Neural crest cell (in vitro differentiated cells): ENCODE data around the gene ZNF669. TPM values are rescaled to one million over a fixed set of nuclear protein-coding genes. Genes with fewer than 3 reads are reported as not detected.

ENCODE experiments used
- DNase-seq: peaks from one replicate; pipeline ENCODE4 v3.0.0; 2021; ENCODE audit warnings: low read depth, mixed read lengths, low spot score
- H3K27ac Mint-ChIP-seq: one replicate; pipeline ENCODE4 v1.8.0; 2021; ENCODE audit warnings: mild to moderate bottlenecking, mixed read lengths; ENCODE audit not compliant: unreplicated experiment
- H3K27me3 Mint-ChIP-seq: 2 replicates; pipeline ENCODE4 v1.8.0; 2021; ENCODE audit warnings: low read depth, mild to moderate bottlenecking, mixed read lengths
- H3K36me3 Mint-ChIP-seq: 2 replicates; pipeline ENCODE4 v1.8.0; 2021; ENCODE audit warnings: low read depth, mild to moderate bottlenecking, mixed read lengths
- H3K4me1 Mint-ChIP-seq: 2 replicates; pipeline ENCODE4 v1.8.0; 2021; ENCODE audit warnings: mixed read lengths
- H3K4me3 Mint-ChIP-seq: one replicate; pipeline ENCODE4 v1.8.0; 2021; ENCODE audit warnings: mild to moderate bottlenecking, mixed read lengths
- H3K9me3 Mint-ChIP-seq: 2 replicates; pipeline ENCODE4 v1.8.0; 2021; ENCODE audit warnings: mixed read lengths
- CTCF ChIP-seq: fragments of 200-600 bp; sonication (generic); conservative IDR thresholded peaks from 2 replicates; pipeline ENCODE4 v1.5.0; 2021; ENCODE audit warnings: antibody characterized with exemption, mild to moderate bottlenecking
- total RNA-seq: library from RNA; stranded (reverse); gene quantifications from 2 replicates; pipeline ENCODE4 v1.2.1, GENCODE V29; 2021

The ZNF669 gene
- total RNA-seq, 1 donor from 2014 or later: 19.8 TPM

- Mint-ChIP-seq H3K27me3 (no peaks in the 10 kb centered on the region), H3K4me3 (no peak overlapping the region)
Measured at GRCh38 chr1:247088967-247089366, 15.2 kb downstream of the ZNF669 start.

GRCh38 chr1:247087256-247087655 lies 16.9 kb downstream of the ZNF669 start:
- H3K9me3 Mint-ChIP-seq: peaks cover 6% of the 10 kb centered on the region
- peaks cover 3% of the 10 kb centered on the region for H3K36me3 Mint-ChIP-seq
- no peak overlapping the region for H3K27ac Mint-ChIP-seq
- TF ChIP-seq CTCF: no peak
- no peak overlapping the region for H3K4me3 Mint-ChIP-seq
- no peak for DNase-seq
- no peaks in the 10 kb centered on the region for H3K4me1 Mint-ChIP-seq
- H3K27me3 Mint-ChIP-seq: no peaks in the 10 kb centered on the region

More at GRCh38 chr1:247088967-247089366, 15.2 kb downstream of the ZNF669 start:
- Mint-ChIP-seq H3K4me1 (no peaks in the 10 kb centered on the region), H3K27ac (no peak overlapping the region), H3K9me3 (peaks cover 4% of the 10 kb centered on the region), H3K36me3 (no peaks in the 10 kb centered on the region)
- no peak for TF ChIP-seq CTCF
- no peak for DNase-seq

- H3K27ac Mint-ChIP-seq: no peak overlapping the region
- no peaks in the 10 kb centered on the region for H3K27me3 Mint-ChIP-seq
- H3K4me3 Mint-ChIP-seq: no peak overlapping the region
- DNase-seq: no peak
- H3K36me3 Mint-ChIP-seq: peaks cover 3% of the 10 kb centered on the region
- TF ChIP-seq CTCF: no peak
- H3K4me1 Mint-ChIP-seq: no peaks in the 10 kb centered on the region
- H3K9me3 Mint-ChIP-seq: peaks cover 8% of the 10 kb centered on the region
Measured at GRCh38 chr1:247085310-247085709, 18.8 kb downstream of the ZNF669 start.

GRCh38 chr1:247084771-247085170 lies 19.4 kb downstream of the ZNF669 start:
- H3K4me1 Mint-ChIP-seq: no peaks in the 10 kb centered on the region

GRCh38 chr1:247079141-247079874 lies 24.8 kb downstream of the ZNF669 start:
- DNase-seq: no peak
- TF ChIP-seq CTCF: no peak
- H3K27me3 Mint-ChIP-seq: no peaks in the 10 kb centered on the region
- H3K4me1 Mint-ChIP-seq: peaks cover 33% of the 10 kb centered on the region
- H3K36me3 Mint-ChIP-seq: peaks cover 42% of the 10 kb centered on the region
- H3K27ac Mint-ChIP-seq: no peak overlapping the region
- peak overlapping the region; percentile 98 for H3K4me3 Mint-ChIP-seq
- H3K9me3 Mint-ChIP-seq: peaks cover 9% of the 10 kb centered on the region

More at GRCh38 chr1:247084771-247085170, 19.4 kb downstream of the ZNF669 start:
- no peak for TF ChIP-seq CTCF
- peaks cover 8% of the 10 kb centered on the region for H3K9me3 Mint-ChIP-seq
- DNase-seq: no peak
- no peak overlapping the region for H3K4me3 Mint-ChIP-seq
- peaks cover 3% of the 10 kb centered on the region for H3K36me3 Mint-ChIP-seq
- H3K27ac Mint-ChIP-seq: no peak overlapping the region
- H3K27me3 Mint-ChIP-seq: no peaks in the 10 kb centered on the region
